Colonic mucosa (tissue), 4 donors: ENCODE results near the gene ENO3. TPM values are rescaled to one million over a fixed set of nuclear protein-coding genes. Genes with fewer than 3 reads are reported as not detected.

ENCODE experiments used
- DNase-seq: peaks from one replicate; pipeline ENCODE4 v3.0.0-alpha.2; 2020
- H3K27ac ChIP-seq: fragments of 200-600 bp; one replicate; pipeline ENCODE4 v1.8.0; 2021
- H3K27me3 ChIP-seq: fragments of 200-600 bp; one replicate; pipeline ENCODE4 v1.8.0; 2021
- H3K36me3 ChIP-seq: fragments of 200-600 bp; one replicate; pipeline ENCODE4 v1.8.0; 2021
- H3K4me1 ChIP-seq: fragments of 200-600 bp; one replicate; pipeline ENCODE4 v1.8.0; 2021; ENCODE audit warnings: mild to moderate bottlenecking
- H3K4me3 ChIP-seq: fragments of 200-600 bp; one replicate; pipeline ENCODE4 v1.8.0; 2021
- H3K9ac ChIP-seq, 2 donors: one replicate each; pipeline ENCODE4 v1.7.0; 2013; ENCODE audit warnings: control low read depth in 2 of 2, low read depth in 2 of 2, low read length in 2 of 2
- H3K9me3 ChIP-seq: fragments of 200-600 bp; one replicate; pipeline ENCODE4 v1.8.0; 2021
- intact Hi-C: fragments of 100-400 bp; cut with DNase I; formaldehyde crosslinking; loops from one replicate; pipeline ENCODE4 v1.14.1; 2022
- total RNA-seq, 2 donors: library from RNA; stranded (reverse); fragmentation: NEBNext Ultra II Directional in 1 of 2; extraction: Animal tissue kit (Norgen Biotek cat#: 25700) in 1 of 2; gene quantifications; one replicate each; pipeline ENCODE4 v1.2.1, GENCODE V29; 2021
- TF ChIP-seq, protein P1 (sequence below): fragments of 200-600 bp; IDR thresholded peaks from one replicate; pipeline ENCODE4 v1.8.0; 2022; ENCODE audit warnings: antibody characterized with exemption, mild to moderate bottlenecking
- donor health status: healthy.
- donor health status: DM: no; HTN: no; CAD: no.
- donor health status: DM: no; HTN: no; CAD: no.

ENO3 gene
- total RNA-seq, 2 donors from 2014 or later, result 3.8 to 17.6 TPM

DNA sequence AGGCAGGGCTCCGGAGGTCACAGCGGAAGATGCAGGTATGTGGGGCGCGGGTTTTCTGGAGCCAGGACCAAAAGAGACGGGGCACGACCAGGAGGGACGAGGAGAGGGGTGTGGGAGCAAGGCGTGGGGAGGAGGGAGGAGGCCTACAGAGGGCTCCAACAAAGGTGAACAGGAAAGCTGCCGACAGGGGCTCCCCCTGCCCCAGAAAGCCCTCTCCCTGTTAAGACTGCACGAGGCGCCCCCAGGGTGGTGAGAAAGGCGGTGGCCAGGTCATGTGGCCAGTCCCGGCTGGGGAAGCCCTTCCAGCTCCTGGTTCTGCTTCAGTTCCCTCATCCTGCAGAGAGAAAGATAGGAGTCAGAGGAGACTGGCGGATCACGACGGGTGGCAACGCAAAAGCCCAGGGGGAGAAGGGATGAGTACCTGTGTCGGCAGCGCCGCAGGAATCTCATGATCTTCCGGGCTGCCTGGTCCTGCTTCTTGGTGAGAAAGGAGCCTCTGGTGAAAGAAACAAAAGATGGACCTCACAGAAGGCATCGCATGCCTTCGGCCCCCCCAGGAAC is 17.6 kb downstream of the ENO3 start:
- peak overlapping the region; percentile 74 for H3K4me3 ChIP-seq
- H3K27me3 ChIP-seq, result no peaks in the 10 kb centered on the region
- DNase-seq, result no peak
- no peaks in the 10 kb centered on the region for H3K36me3 ChIP-seq
- TF ChIP-seq, protein P1, sequence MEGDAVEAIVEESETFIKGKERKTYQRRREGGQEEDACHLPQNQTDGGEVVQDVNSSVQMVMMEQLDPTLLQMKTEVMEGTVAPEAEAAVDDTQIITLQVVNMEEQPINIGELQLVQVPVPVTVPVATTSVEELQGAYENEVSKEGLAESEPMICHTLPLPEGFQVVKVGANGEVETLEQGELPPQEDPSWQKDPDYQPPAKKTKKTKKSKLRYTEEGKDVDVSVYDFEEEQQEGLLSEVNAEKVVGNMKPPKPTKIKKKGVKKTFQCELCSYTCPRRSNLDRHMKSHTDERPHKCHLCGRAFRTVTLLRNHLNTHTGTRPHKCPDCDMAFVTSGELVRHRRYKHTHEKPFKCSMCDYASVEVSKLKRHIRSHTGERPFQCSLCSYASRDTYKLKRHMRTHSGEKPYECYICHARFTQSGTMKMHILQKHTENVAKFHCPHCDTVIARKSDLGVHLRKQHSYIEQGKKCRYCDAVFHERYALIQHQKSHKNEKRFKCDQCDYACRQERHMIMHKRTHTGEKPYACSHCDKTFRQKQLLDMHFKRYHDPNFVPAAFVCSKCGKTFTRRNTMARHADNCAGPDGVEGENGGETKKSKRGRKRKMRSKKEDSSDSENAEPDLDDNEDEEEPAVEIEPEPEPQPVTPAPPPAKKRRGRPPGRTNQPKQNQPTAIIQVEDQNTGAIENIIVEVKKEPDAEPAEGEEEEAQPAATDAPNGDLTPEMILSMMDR, result no peak
- H3K9ac ChIP-seq, result peak overlapping the region; percentile 65 to 90
- intact Hi-C loops, result no loop called here
- H3K27ac ChIP-seq, result peak overlapping the region; percentile 95
- no peaks in the 10 kb centered on the region for H3K9me3 ChIP-seq
- H3K4me1 ChIP-seq, result no peaks in the 10 kb centered on the region

DNA sequence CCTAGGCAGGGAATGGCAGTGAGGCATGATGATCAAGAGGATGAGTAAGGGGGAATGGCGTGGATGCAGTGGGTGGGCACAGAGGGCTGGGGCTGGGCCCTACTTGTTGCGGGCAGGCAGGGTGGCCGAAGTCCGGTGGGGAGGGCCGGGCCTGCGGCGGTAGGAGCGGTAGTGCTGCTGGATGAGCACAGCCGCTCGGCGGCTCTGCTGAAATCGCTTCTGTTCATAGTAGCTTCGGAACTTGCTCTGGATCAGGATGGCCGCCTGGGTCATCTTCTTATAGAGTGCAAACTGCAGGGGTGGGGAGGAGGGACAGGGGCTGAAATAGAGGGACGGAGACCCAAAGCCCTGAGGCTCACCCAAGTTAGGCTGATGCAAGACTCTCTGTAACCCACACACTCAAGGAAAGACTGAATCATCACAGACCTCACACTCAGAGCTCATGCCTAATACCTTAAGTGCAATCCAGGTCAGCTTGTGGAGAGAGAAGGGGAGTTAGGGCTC is 18.2 kb downstream of the ENO3 start:
- Histone ChIP-seq H3K4me1 (no peaks in the 10 kb centered on the region), H3K9ac (peak overlapping the region; percentile 19 to 90), H3K27me3 (no peaks in the 10 kb centered on the region), H3K4me3 (peak overlapping the region; percentile 74), H3K9me3 (no peaks in the 10 kb centered on the region), H3K27ac (peak overlapping the region; percentile 95), H3K36me3 (no peaks in the 10 kb centered on the region)
- TF ChIP-seq, protein P1, result no peak
- intact Hi-C loops, result no loop called here
- no peak for DNase-seq

DNA sequence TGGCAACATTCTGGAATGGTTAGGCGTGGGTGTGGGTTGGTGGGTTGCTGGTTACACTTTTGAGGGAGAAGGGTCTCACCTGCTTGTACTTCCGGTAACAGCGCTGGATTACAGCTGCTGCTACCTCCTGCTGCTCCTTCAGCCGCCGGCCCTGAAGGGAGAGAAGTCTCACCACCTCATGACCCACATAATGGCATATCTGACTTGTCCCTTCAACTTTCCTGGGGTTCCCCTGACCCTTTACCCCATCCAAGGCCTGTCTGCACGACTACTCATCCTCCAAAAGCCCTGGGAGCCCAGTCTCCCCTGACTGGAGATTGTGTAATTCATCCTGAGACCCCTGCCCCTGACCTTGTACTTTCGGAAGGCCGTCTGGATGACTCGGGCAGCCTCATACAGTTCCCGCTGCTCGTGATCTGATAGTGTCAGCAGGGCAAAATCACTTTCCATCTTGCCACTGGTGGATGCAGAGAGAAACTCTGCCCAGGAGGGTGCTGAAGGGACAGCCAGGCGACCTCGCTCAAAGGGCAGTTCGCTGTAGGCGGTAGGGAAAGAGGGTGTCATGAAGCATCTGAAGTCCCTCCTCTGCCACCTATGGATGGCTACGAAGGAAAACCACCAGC is 18.7 kb downstream of the ENO3 start:
- Histone ChIP-seq H3K4me1 (no peaks in the 10 kb centered on the region), H3K27ac (peak overlapping the region; percentile 95), H3K9ac (peak overlapping the region in 1 of 2 donors; percentile 19), H3K36me3 (no peaks in the 10 kb centered on the region), H3K4me3 (no peak overlapping the region), H3K9me3 (no peaks in the 10 kb centered on the region), H3K27me3 (no peaks in the 10 kb centered on the region)
- intact Hi-C loops, result loop anchor here (5.0 kb wide), 1 partner anchor 67 kb away; the partner anchor contains the start of gene CHRNE
- no peak for DNase-seq
- TF ChIP-seq, protein P1, result no peak

DNA sequence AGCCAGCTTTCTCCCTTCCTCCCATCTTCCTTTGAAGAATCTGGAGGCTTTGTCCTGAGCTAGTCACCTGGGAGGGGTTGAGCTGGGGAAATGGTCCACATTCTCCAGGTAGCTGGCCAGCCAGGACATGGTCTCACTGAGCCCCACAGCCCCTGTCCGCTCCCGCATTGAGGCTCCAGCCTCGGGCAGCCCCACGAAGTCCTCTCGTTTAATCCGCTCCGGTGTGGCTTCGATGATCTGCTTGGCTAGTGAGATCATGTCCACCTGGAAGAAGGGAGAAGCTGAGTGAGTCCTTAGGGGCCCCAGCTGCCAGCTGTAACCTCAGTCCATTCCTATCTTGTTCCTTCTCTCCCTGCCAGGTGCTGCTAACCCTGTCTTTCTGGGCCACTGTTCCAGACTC is 19.4 kb downstream of the ENO3 start:
- Histone ChIP-seq H3K27ac (no peak overlapping the region), H3K4me3 (no peak overlapping the region), H3K27me3 (no peaks in the 10 kb centered on the region), H3K9me3 (no peaks in the 10 kb centered on the region), H3K9ac (no peak overlapping the region), H3K36me3 (no peaks in the 10 kb centered on the region), H3K4me1 (no peaks in the 10 kb centered on the region)
- TF ChIP-seq, protein P1, result no peak
- no peak for DNase-seq
- intact Hi-C loops, result loop anchor here (5.0 kb wide), 1 partner anchor 68 kb away; the partner anchor contains the start of gene CHRNE

DNA sequence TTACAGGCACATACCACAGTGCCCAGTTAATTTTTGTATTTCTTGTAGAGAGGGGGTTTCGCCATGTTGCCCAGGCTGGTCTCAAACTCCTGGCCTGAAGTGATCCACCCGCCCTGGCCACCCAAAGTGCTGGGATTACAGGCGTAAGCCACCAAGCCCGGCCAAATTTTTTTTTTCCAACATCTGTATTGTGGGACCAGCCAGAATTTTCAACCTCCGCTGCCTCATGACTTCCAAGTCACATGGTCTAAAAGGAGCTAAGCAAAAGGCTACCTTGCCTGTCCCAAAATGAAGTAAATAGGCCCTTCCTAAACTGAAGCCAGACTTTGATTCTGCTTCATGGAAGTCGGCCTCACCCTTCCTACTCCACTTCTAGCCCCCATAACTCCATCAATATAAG is 20.9 kb downstream of the ENO3 start:
- Histone ChIP-seq H3K36me3 (no peaks in the 10 kb centered on the region), H3K27ac (no peak overlapping the region), H3K4me1 (no peaks in the 10 kb centered on the region), H3K9ac (no peak overlapping the region), H3K4me3 (no peak overlapping the region), H3K27me3 (no peaks in the 10 kb centered on the region), H3K9me3 (no peaks in the 10 kb centered on the region)
- intact Hi-C loops, result loop anchor here (5.0 kb wide), 1 partner anchor 70 kb away; the partner anchor contains the start of gene CHRNE
- no peak for DNase-seq
- TF ChIP-seq, protein P1, result no peak
